Adipose tissue (tissue), 3 donors: ENCODE measurements around the gene ASB4. TPM values are rescaled to one million over a fixed set of nuclear protein-coding genes. Genes with fewer than 3 reads are reported as not detected.
A peak's percentile ranks its signal among the peaks of the same experiment; 100 is the strongest.
"Not testable (repeated sequence)": the region's sequence is repeated elsewhere in the genome, so short reads cannot be mapped to it uniquely, and the experiment has no call there.

Experiments
- H3K27ac ChIP-seq: one replicate; pipeline ENCODE4 v1.5.1; 2013; ENCODE audit warnings: low read depth, low read length
- WGBS, 3 donors: extraction: QIAGEN DNeasy Blood & Tissue Kit; methylation state at CpG; one replicate each; pipeline ENCODE4 v1.1.7; 2013; 5-methylcytosine and 5-hydroxymethylcytosine counted together
- polyA plus RNA-seq, 3 donors: library from polyadenylated mRNA; stranded (reverse); fragments of 200-250 nt; gene quantifications; one replicate each; pipeline ENCODE4 v1.2.3, GENCODE V29; 2013
- donor health status: healthy with polysubstance abuse.
- donor health status: Bipolar disorder and iron deficiency.
- donor health status: healthy.

Gene ASB4
- polyA plus RNA-seq, 3 donors = 0.09 to 0.22 (median 0.22) TPM

DNA sequence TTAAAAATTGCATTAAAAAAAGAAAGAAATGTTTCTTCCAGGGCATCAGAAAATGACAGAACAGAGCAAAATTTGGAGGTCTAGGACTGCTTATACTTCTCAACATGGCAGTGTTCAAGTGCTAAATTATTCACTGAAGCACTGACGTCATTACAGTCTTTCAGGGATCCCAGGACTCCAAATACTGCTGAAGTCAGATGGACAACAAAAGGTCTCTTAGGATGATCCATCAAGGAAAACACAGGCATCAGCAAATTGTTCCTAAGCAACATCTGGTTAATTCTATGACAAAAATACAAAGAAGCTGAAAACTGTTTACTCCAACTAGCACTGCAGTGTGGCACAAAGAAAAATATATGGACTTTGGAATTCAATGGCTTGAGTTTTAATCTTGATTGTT lies 58.4 kb downstream of the ASB4 start:
- H3K27ac ChIP-seq = no peak overlapping the region
- 51 to 67% (median 65%) methylated on average over 1 of the region's 1 CpG for WGBS, 3 donors

GRCh38 chr7:95545007-95545615 lies 59.4 kb downstream of the ASB4 start:
- peak overlapping the region; percentile 26 for H3K27ac ChIP-seq
- 9 to 12% (median 9%) methylated on average over 3 of the region's 3 CpGs for WGBS, 3 donors

DNA sequence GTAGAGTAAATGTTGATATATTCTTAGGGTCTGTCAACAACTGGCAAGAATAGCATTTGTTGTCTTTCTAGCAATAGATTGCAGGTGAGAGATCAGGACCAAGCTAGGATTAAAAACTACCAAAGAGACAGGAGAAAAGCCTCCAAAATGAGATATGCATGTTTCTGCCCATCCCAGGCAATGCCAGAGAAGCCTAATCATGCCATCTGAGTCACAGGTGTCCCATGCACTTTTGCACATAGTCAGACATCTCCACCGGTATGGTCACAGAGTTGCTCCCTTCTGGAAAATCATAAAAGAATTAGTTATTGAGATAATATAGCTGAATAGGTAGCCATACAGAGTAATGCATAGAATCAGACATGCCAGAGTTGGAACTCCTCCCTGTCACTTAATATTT lies 59.9 kb downstream of the ASB4 start:
- H3K27ac ChIP-seq = no peak overlapping the region
- WGBS, 3 donors = 85 to 96% (median 91%) methylated on average over 1 of the region's 1 CpG

- no peak overlapping the region for H3K27ac ChIP-seq
Observed at GRCh38 chr7:95546647-95547046, 60.9 kb downstream of the ASB4 start.

GRCh38 chr7:95547361-95548348 lies 61.9 kb downstream of the ASB4 start:
- peak overlapping the region; percentile 46 for H3K27ac ChIP-seq
- 44 to 63% (median 58%) methylated on average over 6 of the region's 6 CpGs for WGBS, 3 donors

More at GRCh38 chr7:95546647-95547046, 60.9 kb downstream of the ASB4 start:
- 61 to 74% (median 71%) methylated on average over 4 of the region's 4 CpGs for WGBS, 3 donors

GRCh38 chr7:95549818-95550529 lies 64.2 kb downstream of the ASB4 start:
- 15 to 27% (median 23%) methylated on average over 6 of the region's 6 CpGs for WGBS, 3 donors
- no peak overlapping the region for H3K27ac ChIP-seq

DNA sequence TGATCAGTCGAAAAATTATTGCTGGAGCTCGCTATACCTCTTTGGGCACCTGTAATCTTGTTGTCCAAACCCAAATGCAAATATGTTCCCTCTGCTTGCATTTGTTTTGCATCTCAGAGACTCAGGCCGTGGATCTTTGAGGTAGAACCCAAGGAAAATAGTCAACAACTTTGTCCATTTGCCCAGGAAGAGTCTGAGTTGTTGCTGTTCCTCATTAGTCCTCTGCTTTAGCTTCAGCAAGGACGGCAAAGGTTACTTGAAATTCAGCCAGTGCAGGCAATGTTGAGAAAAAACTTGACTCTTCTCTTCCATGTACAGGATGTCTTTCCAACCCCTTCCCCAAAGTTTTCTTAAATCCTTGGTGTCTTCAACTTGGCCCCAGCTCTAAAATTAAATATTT lies 64.8 kb downstream of the ASB4 start:
- WGBS, 3 donors = 30 to 45% (median 38%) methylated on average over 4 of the region's 4 CpGs

DNA sequence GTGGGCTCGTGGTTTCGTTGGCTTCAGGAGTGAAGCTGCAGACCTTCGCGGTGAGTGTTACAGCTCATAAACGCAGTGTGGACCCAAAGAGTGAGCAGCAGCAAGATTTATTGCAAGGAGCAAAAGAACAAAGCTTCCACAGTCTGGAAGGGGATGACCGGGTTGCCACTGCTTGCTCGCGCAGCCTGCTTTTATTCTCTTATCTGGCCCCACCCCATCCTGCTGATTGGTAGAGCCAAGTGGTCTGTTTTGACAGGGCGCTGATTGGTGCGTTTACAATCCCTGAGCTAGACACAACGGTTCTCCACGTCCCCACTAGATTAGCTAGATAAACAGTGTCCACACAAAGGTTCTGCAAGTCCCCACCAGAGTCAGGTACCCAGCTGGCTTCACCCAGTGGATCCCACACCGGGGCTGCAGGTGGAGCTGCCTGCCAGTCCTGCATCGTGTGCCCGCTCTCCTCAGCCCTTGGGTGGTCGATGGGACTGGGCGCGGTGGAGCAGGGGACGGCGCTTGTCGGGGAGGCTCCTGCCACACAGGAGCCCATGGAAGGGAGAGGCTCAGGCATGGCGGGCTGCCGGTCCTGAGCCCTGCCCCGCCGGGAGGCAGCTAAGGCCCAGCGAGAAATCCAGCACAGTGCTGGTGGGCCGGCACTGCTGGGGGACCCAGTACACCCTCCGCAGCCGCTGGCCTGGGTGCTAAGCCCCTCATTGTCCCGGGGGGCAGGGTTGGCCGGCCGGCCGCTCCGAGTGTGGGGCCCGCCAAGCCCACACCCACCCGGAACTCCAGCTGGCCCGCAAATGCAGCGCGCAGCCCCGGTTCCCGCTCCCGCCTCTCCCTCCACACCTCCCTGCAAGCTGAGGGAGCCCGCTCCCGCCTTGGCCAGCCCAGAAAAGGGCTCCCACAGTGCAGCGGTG lies 66.5 kb downstream of the ASB4 start:
- 79 to 94% (median 89%) methylated on average over 25 to 43 of the region's 45 CpGs for WGBS, 3 donors
- H3K27ac ChIP-seq = not testable (repeated sequence)

More for the DNA sequence above, 64.8 kb downstream of the ASB4 start:
- peak overlapping the region; percentile 53 for H3K27ac ChIP-seq

- H3K27ac ChIP-seq = no peak overlapping the region
- 59 to 78% (median 61%) methylated on average over 2 of the region's 2 CpGs for WGBS, 3 donors
Observed at GRCh38 chr7:95553939-95554338, 68.2 kb downstream of the ASB4 start.

GRCh38 chr7:95556777-95557176 lies 71.0 kb downstream of the ASB4 start:
- WGBS, 3 donors = 89 to 98% (median 92%) methylated on average over 2 of the region's 2 CpGs
- no peak overlapping the region for H3K27ac ChIP-seq

DNA sequence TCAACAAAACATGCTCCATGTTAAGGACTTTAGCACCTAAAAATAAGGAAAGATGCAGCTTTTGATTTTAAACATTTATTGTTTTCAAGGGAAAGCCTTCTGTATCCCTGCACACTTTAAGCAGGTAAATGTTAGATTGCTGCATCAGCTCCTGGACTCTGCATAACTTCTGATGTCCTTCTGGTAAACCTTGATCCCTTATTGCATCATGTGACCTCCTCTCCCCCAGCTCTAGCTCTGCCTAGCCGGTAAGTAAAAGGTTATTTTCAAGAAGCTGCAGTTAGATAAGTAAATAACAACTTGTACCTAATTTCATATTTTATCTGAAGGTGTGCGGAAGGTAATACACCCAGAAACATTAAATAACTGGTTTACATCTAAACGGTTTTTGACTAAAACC lies 73.1 kb downstream of the ASB4 start:
- H3K27ac ChIP-seq = no peak overlapping the region
- WGBS, 3 donors = 51 to 72% (median 70%) methylated on average over 3 of the region's 3 CpGs

- no peak overlapping the region for H3K27ac ChIP-seq
- 65 to 90% (median 87%) methylated on average over 2 of the region's 2 CpGs for WGBS, 3 donors
Observed at GRCh38 chr7:95560674-95561073, 74.9 kb downstream of the ASB4 start.

DNA sequence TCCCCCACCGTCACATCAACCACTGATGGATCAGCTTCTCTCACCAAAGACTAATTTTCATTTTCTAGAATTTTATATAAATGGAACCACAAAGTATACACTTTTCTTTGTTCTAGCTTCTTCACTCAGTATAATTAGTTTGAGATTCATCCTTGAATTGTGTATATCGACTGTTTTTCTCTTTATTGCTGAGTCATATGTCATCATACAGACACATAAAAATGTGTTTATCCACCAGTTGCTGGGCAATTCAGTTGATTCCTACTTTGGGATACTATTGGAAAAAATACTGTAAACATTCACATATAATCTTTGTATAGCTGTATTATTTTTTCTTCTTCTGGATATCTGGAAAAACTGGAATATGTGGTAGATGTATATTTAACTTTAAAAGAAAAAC lies 84.0 kb downstream of the ASB4 start:
- 91 to 92% (median 91%) methylated on average over 2 of the region's 2 CpGs for WGBS, 3 donors
- no peak overlapping the region for H3K27ac ChIP-seq

DNA sequence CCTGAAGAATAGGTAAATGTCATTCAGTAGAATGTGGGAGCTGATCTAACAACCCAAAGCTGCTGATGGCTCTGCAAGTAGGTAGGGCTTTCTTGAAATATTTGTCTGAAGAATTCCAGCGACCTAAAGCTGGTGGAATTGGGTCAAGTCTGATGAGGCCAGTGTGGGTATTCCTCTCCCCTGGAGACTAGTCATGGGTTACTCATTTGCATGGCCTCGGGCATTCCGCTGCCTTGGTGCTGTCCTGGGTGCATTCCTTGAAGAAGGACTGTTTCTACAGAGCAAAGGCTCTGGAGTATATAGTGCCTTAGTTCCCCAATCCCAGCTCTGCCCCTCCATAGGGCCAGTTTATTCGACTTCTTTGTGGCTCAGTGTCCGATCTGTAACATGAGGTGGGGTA lies 91.4 kb downstream of the ASB4 start:
- WGBS, 3 donors = 79 to 87% (median 87%) methylated on average over 5 of the region's 5 CpGs
- H3K27ac ChIP-seq = no peak overlapping the region

DNA sequence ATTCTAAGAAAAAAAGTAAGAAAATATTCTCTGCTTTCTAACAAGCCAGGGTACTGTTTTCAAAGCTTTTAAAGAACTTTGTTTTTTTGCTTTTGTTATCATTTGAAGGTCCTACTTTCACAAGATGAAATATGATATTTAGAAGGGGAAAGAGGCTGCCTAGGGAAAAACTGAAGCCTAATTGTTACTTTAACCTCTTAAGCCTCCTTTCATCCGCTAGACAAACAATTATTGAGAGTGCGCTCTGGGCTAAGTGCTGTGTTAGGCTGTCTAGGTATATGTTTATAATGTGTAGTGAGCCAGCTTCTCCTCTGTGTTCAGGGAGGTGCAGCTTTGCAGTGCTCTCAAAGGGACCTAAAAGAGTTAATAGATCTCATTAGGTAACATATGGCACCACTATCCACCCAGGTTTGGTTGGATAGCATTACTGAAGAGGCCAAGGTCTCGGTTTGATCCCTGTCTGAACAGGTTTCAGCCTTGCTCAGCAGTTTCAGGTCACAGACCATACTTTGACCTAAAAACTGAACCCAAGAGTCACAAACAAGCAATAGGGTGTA lies 92.6 kb downstream of the ASB4 start:
- H3K27ac ChIP-seq = no peak overlapping the region
- WGBS, 3 donors = 59 to 73% (median 70%) methylated on average over 3 of the region's 3 CpGs

DNA sequence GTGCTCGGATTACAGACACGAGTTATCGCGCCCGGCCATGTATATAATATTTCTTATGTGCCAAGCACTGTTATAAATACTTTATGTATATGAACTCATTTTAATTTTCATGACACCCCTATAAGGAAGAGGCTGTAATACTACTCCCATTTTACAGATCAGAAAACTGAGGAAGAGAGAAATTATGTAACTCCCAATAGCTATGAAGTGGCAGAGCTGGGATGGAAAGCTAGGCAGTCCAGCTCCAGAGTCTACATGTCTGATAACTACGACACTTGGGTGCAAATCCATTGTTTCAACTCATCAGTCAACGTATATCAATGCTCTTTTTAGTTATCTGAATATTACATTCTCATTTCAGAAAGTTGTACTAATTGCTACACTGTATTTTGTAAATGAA lies 93.6 kb downstream of the ASB4 start:
- WGBS, 3 donors = 92 to 96% (median 94%) methylated on average over 7 of the region's 7 CpGs
- no peak overlapping the region for H3K27ac ChIP-seq

DNA sequence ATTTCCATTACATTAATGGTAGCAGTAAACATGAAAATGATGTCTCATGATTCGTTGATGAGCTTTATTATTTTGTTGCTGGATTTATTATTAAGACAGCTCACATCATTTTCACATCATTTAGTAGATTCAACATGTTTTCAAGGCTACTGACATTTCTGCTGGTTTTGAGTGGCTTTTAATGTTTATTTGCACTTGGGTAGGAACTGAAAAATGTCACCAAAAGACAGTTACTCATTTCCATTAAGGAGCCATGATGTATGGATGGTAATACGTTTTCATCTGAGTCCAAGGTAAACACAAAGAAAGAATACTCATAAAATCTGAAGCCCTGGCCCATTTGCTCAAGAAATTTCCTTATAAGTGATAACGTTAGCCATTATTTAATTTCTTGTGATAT lies 95.7 kb downstream of the ASB4 start:
- WGBS, 3 donors = 40 to 68% (median 44%) methylated on average over 3 of the region's 3 CpGs
- H3K27ac ChIP-seq = no peak overlapping the region
